ENCODE data around the gene MAK.
A peak's percentile ranks its signal among the peaks of the same experiment; 100 is the strongest.
"Not testable (repeated sequence)": the region's sequence is repeated elsewhere in the genome, so short reads cannot be mapped to it uniquely, and the experiment has no call there.

MAK gene

DNA sequence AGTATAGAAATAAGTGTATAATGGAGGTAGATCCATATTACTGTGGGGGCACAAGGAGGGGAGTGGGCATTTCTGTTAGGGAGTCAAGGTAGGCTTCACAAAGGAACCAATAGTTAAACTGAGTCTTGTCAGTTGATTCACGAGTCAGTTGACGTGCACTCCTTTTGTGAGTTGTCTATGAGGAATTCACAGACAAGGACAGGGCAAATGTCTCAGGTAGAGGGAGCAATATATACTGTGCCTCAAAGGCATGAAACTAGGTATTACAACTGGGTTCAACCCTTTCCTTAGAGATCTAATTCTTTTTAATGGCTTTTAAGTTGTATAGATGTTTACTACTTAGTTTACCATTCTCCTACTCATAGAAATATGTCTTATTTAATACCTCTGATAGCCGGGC lies 104.5 kb downstream of the MAK start:
- peak overlapping the region; percentile 71 for H3K27ac ChIP-seq
- DNase-seq (ENCODE audit: low read depth, low spot score): no peak

DNA sequence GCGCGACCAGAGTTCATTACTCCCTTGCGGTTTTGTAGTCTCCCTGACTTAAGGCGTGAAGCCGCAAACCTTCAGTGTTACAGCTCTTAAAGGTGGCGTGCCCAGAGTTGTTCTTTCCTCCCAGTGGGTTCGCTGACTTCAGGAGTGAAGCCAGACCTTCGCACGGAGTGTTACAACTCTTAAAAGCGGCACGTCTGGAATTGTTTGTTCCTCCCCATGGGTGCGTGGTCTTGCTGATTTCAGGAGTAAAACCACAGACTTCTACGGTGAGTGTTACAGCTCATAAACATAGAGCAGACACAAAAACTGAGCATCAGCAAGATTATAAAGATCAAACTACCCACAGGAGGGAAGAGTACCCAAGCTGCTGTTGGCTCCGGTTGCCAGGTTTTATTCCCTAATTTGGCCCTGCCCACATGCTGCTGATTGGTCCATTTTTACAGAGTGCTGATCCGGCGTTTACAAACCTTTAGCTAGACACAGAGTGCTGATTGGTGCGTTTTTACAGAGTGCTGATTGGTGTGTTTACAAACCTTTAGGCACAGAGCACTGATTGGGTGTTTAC lies 105.1 kb downstream of the MAK start:
- DNase-seq (ENCODE audit: low read depth, low spot score): no peak
- peak overlapping the region; percentile 71 for H3K27ac ChIP-seq

DNA sequence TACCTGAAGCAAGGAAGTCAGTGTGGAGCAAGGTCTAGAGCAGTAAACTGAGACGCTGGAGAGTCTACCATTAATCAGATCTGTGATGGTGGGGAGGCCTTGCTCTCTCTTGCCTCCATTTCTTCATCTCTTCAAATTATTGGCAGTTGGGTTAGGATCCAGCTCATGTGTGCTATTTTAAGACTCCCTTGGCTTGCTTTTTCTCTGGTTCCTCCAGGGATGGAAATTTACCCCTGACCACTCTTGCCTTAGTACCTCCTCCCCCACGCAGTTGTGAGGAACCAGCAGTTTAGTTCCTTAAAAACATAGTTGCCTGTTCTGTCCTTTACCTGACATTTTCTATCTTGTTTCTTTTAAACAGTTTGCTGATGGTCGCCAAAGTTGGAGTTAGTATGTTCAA lies 108.1 kb downstream of the MAK start:
- H3K27ac ChIP-seq: no peak overlapping the region
- no peak for DNase-seq (ENCODE audit: low read depth, low spot score)

DNA sequence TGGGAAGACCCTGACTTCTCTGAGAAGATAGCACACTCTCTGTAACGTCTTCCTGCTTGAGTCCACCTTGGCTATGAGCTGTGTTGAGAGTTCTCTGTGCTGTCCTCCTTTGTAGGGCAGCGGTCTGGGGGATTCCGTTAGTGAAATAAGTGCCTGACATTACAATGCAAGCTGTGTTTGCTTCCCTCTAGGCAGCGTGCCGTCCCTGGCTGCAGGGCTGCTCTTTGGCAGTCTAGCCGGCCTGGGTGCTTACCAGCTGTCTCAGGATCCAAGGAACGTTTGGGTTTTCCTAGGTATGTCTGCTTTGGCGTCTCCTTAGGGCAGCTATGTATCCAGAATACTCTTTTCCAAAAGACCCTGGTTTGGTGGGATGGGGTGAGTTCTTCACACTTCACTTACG lies 112.6 kb downstream of the MAK start:
- no peak for DNase-seq (ENCODE audit: low read depth, low spot score)
- no peak overlapping the region for H3K27ac ChIP-seq

DNA sequence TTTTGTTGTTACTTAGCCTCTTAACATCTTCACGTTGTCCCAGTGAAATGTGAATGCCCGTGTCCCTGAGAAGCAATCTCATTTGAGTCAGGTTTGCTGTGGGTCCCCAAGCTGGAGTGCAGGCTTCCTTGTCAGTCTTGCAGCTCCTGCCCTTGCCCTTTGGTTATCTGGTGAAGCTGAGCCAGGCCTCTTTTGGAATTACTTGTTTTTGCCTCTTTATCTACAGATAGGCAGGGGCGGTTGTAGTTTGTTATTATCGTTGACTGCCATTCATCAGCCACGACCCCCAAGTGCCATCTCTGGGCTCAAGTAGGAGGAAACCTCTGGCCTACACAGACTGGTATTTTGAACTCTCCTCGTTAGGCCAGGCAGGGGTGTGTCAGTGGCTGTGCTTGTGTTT lies 113.3 kb downstream of the MAK start:
- H3K27ac ChIP-seq: no peak overlapping the region
- no peak for DNase-seq (ENCODE audit: low read depth, low spot score)

DNA sequence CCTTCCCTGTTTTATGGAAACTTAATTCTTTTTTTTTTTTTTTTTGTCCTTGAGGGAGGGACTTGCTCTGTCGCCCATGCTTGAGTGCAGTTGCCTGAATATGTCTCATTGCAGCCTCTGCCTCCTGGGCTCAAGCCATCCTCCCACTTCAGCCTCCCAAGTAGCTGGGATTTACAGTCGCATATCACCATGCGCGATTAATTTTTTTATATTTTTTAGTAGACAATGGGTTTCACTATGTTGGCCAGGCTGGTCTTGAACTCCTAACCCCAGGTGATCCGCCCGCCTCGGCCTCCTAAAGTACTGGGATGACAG lies 114.8 kb downstream of the MAK start:
- H3K27ac ChIP-seq: peak overlapping the region; percentile 83

DNA sequence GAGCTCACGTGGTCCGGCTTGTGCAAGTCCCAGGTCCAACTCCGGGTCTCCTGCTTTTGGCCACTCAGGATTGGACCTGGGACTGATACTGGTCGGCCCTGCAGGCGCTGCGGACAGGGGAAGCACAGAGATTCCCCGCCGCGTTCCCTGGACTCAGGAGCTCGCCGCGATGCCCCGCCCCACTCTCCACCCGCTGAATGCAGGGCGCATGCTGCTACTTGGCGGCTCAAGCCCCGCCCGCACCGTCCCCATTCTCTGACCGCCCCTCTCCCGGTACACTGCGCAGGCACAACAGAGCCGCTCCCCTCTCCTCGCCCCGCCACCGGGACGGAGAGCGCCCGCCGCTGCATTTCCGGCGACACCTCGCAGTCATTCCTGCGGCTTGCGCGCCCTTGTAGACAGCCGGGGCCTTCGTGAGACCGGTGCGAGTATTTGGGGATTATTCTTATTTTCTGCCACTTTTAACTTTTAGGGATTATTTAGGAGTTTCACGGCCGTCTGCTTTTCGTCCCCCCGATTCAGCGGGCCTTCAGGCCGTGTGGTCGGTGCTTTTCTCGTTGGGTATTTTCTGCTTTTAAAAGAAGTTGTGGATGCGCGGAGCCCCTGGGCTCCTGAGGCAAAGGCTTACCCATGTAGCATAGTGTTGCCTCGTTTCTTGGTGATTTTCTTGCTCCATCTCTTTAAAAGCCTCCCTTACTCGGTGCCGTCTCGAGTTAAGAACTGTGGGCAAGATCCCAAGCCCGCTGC lies 115.3 kb downstream of the MAK start, which contains the start of gene TMEM14C:
TMEM14C (plus strand) TSS at position 251 of the 747 bp plus-strand sequence. CDS start 1,544 bp downstream, outside the sequence.
- H3K27ac ChIP-seq: peak within 1 kb of the TSS; percentile 83
- peak; percentile 79 for DNase-seq (ENCODE audit: low read depth, low spot score)

More for the DNA sequence above, 114.8 kb downstream of the MAK start:
- no peak for DNase-seq (ENCODE audit: low read depth, low spot score)

DNA sequence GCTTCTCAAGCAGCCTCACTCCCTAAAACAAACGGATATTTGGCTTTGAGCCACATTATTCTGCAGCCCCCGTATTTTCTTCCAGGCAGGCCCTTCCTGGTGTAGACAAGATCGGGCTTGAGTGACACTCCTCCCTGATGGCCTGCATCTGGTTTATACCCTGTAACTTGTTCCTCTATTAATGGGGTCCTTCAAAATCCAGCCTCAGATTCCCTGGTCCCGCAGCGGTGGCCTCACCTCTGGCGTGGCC lies 115.8 kb downstream of the MAK start:
- H3K27ac ChIP-seq: peak overlapping the region; percentile 83
- DNase-seq (ENCODE audit: low read depth, low spot score): no peak

DNA sequence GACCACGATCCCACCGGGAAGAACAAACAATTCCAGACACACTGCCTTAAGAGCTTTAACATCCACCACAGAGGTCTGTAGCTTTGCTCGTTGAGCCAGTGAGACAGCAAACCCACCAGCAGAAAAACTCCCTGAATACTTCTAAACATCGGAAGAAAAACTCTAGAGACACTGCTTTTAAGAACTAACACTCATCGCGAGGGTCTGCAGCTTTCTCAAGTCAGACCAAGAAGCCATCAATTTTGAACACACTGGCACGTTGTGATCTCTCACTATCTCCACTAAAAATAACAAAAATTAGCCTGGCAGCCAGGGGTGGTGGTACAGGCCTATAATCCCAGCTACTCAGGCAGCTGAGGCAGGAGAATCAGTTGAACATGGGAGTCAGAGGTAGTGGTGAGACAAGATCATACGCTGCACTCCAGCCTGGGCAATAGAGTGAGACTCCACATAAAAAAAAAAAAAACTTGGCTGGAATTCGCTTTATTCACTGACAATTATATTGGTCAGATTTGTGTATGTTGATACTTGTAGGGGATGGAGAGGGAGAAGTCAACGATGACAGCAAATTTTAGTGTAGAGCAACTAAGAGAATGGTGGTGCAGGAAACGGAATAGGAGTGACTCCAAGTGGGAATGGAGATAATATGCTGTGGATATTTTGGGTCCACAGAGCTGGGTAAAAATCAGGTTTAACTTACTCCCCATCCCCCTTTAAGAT lies 116.3 kb downstream of the MAK start:
- peak overlapping the region; percentile 83 for H3K27ac ChIP-seq
- DNase-seq (ENCODE audit: low read depth, low spot score): no peak

DNA sequence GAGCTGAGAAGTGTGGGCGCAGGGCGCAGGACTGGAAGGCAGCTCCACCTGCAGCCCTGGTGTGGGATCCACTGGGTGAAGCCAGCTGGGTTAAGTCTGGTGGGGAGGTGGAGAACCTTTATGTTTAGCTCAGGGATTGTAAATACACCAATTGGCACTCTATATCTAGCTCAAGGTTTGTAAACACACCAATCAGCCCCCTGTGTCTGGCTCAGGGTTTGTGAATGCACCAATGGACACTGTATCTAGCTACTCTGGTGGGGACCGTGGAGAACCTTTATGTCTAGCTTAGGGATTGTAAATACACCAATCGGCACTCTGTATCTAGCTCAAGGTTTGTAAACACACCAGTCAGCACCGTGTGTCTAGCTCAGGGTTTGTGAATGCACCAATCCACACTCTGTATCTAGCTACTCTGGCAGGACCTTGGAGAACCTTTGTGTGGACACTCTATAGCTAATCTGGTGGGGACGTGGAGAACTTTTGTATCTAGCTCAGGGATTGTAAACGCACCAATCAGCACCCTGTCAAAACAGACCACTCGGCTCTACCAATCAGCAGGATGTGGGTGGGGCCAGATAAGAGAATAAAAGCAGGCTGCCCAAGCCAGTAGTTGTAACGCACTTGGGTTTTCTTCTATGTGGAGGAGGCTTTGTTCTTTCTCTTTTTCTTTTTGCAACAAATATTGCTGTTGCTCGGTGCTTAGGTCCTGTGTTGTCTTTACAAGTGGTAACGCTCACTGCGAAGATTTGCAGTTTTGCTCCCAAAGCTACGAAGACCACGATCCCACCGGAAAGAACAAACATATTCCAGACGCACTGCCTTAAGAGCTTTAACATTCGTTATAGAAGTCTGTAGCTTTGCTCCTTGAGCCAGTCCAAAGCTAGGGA lies 117.1 kb downstream of the MAK start:
- DNase-seq (ENCODE audit: low read depth, low spot score): not testable (repeated sequence)
- H3K27ac ChIP-seq: peak overlapping the region; percentile 44

DNA sequence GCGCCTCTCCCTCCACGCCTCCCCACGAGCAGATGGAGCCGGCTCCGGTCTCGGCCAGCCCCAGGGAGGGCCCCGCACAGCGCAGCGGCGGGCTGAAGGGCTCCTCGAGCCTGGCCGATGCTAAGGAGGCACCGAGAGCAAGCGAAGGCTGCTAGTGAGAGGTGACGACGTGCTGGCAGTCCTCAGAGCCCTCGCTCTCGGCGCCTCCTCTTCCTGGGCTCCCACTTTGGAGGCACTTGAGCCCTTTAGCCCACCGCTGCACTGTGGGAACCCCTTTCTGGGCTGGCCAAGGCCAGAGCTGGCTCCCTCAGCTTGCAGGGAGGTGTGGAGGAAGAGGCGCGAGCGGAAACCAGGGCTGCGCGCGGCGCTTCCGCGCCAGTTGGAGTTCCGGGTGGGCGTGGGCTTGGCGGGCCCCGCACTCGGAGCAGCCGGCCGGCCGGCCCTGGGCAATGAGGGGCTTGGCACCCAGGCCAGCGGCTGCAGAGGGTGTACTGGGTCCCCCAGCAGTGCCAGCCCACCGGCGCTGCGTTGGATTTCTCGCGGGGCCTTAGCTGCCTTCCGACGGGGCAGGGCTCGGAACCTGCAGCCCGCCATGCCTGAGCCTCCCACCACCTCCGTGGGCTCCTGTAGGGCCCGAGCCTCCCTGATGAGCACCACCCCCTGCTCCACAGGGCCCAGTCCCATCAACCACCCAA lies 117.9 kb downstream of the MAK start:
- no peak for DNase-seq (ENCODE audit: low read depth, low spot score)
- peak overlapping the region; percentile 44 for H3K27ac ChIP-seq

DNA sequence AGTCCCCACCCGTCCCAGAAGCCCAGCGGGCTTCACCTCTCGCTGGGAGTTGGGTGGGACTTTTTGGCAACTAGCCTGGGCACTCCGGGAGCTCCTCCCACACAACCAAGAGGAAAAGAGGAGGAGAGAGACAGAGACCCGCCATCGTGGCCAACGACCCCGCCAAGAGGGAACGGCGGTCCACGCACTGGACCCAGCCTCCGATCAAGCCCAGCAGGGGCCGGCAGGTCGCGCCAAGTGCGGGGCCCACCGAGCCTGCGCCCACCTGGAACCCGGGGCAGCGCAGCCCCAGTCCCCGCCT lies 118.4 kb downstream of the MAK start:
- peak overlapping the region; percentile 44 for H3K27ac ChIP-seq
- no peak for DNase-seq (ENCODE audit: low read depth, low spot score)

DNA sequence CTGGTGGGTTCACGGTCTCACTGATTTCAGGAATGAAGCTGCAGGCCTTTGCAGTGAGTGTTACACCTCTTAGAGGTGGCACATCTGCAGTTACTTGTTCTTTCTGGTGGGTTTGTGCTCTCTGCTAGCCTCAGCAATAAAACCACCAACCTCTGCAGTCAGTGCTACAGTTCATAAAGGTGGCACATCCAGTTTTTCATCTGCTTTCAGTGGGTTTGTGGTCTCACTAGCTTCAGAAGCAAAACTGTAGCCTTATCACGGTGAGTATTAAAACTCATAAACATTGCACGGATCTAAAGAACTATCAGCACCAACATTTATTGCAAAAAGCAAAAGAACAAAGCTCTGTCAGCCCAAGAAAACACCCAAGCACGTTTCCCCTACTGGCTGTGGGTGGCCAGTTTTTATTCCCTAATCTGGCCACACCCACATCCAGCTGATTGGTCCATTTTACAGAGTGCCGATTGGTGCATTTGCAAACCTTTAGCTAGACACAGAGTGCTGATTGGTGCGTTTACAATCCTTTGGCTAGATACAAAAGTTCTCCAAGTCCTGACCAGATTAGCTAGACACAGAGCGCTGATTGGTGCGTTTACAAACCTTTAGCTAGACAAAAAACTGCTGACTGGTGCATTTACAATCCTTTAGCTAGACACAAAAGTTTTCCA lies 118.9 kb downstream of the MAK start:
- DNase-seq (ENCODE audit: low read depth, low spot score): no peak

DNA sequence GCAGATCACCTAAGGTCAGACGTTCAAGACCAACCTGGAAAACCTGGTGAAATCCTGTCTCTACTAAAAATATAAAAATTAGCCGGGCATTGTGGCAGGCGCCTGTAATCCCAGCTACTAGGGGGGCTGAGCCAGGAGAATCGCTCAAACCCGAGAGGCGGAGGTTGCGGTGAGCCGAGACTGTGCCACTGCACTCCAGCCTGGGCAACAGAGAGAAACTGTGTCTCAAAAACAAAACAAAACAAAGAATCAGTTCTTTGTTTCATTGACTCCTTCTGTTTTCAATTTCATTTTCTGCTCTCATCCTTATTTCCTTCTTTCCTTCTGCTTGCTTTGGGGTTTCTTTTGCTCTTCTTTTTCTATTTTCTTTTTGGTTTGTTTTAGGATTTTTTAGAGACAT lies 124.4 kb downstream of the MAK start:
- no peak overlapping the region for H3K27ac ChIP-seq
- no peak for DNase-seq (ENCODE audit: low read depth, low spot score)

More for the DNA sequence above, 118.9 kb downstream of the MAK start:
- no peak overlapping the region for H3K27ac ChIP-seq
